ENCODE measurements around the gene CIDEA.

GRCh38 chr18:12288403-12288755 is 34.2 kb downstream of the CIDEA start:
- no peak for TF ChIP-seq CTCF (IDR thresholded peaks at IDR 0.05; ENCODE audit: low read depth, low read length)
- TF ChIP-seq EZH2phosphoT487 (IDR thresholded peaks at IDR 0.05; ENCODE audit: low read depth) = no peak

Measured in OCI-LY3 (cell line).